ENCODE data around the gene KIFC1.

The KIFC1 gene

DNA sequence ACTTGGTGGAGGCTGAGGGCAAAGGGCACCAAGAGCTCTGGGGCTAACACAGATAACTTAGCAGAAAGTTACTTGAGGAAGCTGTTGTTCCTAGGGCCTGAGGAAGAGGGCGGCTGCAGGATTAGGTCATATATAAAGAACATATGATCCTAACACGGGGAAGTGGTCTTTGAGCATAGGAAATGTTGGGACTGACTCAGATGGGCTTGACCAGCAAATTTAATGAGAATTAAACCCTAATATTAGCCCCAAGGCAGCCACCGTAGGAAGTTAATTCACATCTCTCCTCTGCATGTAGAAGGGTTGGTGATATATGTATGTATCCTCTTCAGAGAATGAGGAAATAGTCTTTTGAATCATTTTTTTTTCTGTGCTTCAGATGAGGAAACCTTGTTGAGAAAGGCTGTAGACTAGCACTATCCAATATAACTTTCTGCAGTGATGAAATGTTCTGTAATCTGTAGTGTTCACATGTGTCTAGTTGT, 53.5 kb downstream of the KIFC1 start:
- no peak for DNase-seq

DNA sequence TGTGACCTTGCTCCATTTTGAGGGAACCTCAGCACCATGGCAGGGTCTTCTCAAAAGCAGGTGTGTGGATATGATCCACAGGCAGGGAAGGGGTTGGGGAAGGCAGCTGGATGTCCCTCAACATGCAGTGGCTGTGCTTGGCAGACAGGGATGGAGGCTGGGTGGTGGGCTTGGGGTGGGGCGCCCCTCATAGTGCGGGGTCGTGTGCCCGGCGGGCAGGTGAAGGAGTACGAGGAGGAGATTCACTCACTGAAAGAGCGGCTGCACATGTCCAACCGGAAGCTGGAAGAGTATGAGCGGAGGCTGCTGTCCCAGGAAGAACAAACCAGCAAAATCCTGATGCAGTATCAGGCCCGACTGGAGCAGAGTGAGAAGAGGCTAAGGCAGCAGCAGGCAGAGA, 54.7 kb downstream of the KIFC1 start:
- DNase-seq: no peak

DNA sequence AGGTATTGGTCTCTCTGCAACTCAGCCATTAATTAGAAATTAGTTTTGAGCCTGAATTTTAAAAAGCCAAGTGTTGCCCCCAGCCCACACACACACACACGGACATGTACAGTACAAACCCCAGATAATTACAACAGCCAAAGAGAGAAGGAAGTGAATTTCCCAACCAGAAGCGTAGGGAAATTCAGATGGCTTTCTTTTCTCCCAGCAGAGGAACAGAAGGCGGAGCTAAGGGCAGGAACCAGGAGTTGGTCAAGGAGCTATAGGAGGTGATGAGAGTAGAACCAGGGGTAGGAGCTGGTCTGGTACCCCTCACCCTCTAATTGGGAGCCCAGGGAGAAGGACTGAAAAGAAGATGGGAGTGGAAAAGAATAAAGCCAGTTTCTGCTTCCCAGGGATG, 58.8 kb downstream of the KIFC1 start:
- DNase-seq: no peak

DNA sequence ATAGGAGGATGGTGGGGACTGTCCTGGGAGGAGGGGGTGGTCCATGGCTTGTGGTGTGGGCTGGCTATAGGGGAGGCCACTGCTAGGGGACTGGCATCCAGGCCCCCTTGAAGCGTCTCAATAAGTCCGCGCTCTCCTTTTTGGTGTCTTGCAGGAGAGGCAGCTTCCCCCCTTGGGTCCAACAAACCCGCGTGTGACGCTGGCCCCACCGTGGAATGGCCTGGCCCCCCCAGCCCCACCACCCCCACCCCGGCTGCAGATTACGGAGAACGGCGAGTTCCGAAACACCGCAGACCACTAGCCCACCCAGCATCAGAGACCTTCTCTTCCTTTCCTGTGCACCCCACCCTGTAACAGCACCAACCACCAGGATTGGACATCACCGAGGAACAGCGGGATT, 60.0 kb downstream of the KIFC1 start:
- no peak for DNase-seq

DNA sequence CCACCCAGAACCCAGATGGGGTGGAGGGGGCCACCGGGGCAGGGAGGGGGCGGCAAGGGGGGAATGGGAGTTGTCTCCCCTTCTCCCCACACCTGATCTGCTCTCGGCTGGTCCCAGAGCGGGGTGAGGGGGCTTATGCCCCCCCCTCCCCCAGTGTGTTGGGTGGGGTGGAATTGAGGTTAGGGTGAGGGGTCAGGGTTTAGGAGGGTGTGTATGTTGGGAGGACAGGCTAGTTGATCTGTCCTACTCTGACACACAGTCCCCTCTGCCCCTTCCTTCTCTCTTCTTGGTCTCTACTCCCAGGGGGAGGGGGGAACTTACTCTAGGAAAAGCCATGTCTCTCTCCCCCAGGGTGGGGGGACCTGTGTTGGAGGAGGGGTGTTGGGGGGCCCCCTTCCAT, 60.9 kb downstream of the KIFC1 start:
- DNase-seq: no peak

DNA sequence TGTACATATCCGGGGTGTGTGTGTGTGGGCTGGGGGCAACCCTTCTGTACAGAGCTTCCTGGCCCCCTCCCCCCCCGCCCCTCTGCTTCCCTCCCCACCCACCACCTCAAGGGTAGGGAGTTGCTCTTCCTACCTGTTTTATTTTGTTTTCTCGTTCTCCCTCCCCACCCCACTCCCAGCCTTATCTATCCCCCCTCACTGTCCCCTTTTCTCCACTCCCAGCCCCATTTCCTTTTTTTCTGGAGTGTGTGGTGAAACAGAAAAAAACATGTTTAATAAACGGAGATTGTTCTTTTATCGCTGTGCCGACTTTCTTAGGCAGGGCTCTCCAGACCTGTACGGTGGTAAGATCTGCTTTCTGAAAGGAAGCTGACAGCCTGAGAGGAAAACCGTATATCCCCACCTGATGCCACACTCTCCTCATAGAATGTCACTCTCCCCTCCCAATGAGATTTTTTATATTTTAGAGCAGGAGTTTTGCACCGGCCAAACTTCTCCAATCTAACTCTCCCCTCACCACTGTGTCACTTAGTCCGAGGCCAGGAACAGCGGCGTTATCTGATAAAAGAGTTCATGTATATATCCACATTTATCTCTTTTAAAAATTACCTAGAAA, 61.9 kb downstream of the KIFC1 start:
- no peak for DNase-seq

DNA sequence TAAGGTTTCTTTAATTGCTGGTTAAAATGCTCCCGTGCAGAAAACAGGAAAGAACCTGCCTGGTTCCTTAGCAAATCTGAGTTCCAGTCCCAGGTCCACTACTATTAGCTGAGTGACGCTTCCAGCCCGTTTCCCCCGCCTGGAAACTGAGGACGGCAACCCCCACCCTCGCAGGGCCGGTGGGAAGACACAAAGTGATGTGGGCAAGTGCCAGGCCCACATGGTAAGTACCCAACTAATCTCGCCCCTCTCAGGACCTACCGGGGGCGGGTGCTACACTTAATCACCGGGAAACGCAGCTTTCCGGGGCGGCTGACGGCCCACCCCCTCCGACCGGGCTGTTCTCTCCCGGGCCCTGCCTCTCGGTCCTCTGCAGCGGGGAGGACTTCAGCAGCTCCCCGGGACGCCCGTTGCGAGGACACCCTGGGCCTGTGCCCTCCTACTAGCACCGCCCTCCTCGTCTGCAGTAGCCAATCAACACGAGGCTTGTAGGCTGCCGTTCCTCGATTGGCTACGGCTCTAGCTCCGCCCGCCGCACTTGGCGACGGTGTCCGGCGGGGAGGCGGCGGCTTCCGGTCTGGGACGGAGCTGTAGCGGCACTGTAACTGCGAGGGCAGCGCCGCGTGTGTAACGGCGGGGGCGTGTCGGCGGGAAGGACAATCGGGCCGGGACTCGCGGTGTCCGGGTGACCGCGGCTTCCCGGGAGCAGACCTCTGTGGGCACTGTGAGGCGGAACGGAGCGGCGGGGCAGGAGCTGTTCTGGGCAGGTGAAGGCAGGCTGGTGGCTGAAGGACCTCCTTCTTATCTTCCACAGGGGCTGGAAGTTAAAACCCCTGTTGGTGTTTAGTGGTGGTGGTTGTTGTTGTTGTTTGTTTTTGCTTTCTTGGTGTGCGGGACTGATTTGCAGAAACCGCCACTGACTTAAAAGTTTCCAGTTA, 62.7 kb downstream of the KIFC1 start, which contains the start of gene ZBTB9:
ZBTB9 (plus strand) TSS at position 568 of the 938 bp plus-strand sequence. CDS start 525 bp downstream, outside the sequence.
- peak; percentile 87 for DNase-seq

DNA sequence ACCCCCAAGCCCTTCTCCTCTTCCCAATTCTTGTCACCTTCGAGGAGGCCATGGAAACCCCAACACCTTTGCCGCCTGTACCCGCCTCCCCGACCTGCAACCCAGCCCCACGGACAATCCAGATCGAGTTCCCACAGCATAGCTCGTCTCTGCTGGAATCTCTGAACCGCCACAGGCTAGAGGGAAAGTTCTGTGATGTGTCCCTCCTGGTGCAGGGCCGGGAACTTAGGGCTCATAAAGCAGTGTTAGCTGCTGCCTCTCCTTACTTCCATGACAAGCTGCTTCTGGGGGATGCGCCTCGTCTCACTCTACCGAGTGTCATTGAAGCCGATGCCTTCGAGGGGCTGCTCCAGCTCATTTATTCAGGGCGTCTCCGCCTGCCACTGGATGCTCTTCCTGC, 63.4 kb downstream of the KIFC1 start:
- DNase-seq: no peak

DNA sequence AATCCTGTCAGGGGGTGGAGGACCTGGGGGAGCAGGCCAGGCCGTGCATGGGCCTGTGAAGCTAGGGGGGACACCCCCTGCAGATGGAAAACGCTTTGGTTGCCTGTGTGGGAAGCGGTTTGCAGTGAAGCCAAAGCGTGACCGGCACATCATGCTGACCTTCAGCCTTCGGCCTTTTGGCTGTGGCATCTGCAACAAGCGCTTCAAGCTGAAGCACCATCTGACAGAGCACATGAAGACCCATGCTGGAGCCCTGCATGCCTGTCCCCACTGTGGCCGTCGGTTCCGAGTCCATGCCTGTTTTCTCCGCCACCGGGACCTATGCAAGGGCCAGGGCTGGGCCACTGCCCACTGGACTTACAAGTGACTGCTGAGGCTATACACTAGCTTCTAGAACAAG, 64.5 kb downstream of the KIFC1 start:
- no peak for DNase-seq

DNA sequence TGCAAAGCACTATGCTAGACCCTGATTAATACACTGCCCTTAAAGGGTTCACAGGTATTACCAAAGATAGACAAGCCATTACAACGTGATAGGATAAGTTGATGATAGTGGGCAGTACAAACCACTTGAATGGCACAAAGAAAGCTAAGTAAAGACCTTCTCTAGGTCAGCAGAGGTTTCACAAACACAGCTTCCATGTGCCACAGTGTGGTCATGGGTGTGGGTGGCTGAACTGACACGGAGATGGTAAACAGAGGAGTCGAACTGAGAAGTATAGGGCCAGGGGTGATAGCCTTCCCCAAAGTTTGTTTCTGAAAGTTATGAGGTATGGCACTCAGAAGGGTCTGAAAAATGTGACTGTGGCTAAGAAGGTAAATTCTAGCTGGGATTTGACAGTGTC, 67.1 kb downstream of the KIFC1 start:
- no peak for DNase-seq

DNA sequence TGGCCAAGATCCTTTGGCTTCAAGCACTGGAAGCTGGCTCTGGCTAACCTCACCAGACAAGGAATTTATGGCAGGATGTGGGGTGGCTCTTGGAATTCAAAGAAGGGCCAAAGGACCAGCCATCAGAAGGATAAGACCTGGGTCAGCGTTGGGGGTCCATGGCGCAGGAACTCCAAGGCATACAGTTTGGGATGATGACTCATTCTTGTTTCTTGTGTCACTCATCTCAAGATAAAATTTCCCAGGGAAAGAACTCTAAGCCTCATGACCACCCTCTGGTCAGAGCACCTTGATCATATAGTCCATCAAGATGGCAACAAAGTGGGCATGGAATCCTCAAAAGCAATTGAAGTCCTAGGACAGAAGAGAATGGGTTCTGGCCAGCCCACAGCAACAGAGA, 67.6 kb downstream of the KIFC1 start:
- DNase-seq: no peak

All from activated T-cell treated with anti-CD3 and anti-CD28 coated beads for 4 hours (primary cell).